ENCODE results near the gene ICAM4. TPM values are rescaled to one million over a fixed set of nuclear protein-coding genes. Genes with fewer than 3 reads are reported as not detected.
A peak's percentile ranks its signal among the peaks of the same experiment; 100 is the strongest.

The ICAM4 gene
- total RNA-seq, 1 donor from 2014 or later: not detected

- no peak overlapping the region for H3K27ac Mint-ChIP-seq (ENCODE audit: unreplicated experiment)
- no peaks in the 10 kb centered on the region for H3K27me3 Mint-ChIP-seq (ENCODE audit: low read depth)
- peaks cover 15% of the 10 kb centered on the region for H3K4me1 Mint-ChIP-seq (ENCODE audit: low read depth)
- peaks cover 11% of the 10 kb centered on the region for H3K36me3 Mint-ChIP-seq (ENCODE audit: low read depth)
- TF ChIP-seq CTCF (IDR thresholded peaks at IDR 0.05): no peak
- H3K4me3 Mint-ChIP-seq (ENCODE audit: unreplicated experiment): no peak overlapping the region
- no peaks in the 10 kb centered on the region for H3K9me3 Mint-ChIP-seq (ENCODE audit: low read depth)
- no peak for DNase-seq (ENCODE audit: low spot score)
Observed at GRCh38 chr19:10318807-10319682, 32.3 kb downstream of the ICAM4 start.

- Mint-ChIP-seq H3K27me3 (ENCODE audit: low read depth) (no peaks in the 10 kb centered on the region), H3K9me3 (ENCODE audit: low read depth) (no peaks in the 10 kb centered on the region), H3K4me3 (ENCODE audit: unreplicated experiment) (no peak overlapping the region), H3K36me3 (ENCODE audit: low read depth) (peaks cover 12% of the 10 kb centered on the region), H3K4me1 (ENCODE audit: low read depth) (peaks cover 3% of the 10 kb centered on the region), H3K27ac (ENCODE audit: unreplicated experiment) (no peak overlapping the region)
- no peak for TF ChIP-seq CTCF (IDR thresholded peaks at IDR 0.05)
- DNase-seq (ENCODE audit: low spot score): no peak
Observed at GRCh38 chr19:10320602-10321416, 34.1 kb downstream of the ICAM4 start.

GRCh38 chr19:10321417-10321797, 34.7 kb downstream of the ICAM4 start:
- Mint-ChIP-seq H3K4me3 (ENCODE audit: unreplicated experiment) (no peak overlapping the region), H3K4me1 (ENCODE audit: low read depth) (no peaks in the 10 kb centered on the region), H3K27ac (ENCODE audit: unreplicated experiment) (no peak overlapping the region), H3K36me3 (ENCODE audit: low read depth) (peaks cover 12% of the 10 kb centered on the region), H3K9me3 (ENCODE audit: low read depth) (no peaks in the 10 kb centered on the region), H3K27me3 (ENCODE audit: low read depth) (no peaks in the 10 kb centered on the region)
- no peak for TF ChIP-seq CTCF (IDR thresholded peaks at IDR 0.05)
- DNase-seq (ENCODE audit: low spot score): no peak

GRCh38 chr19:10321874-10322835, 35.4 kb downstream of the ICAM4 start:
- Mint-ChIP-seq H3K27me3 (ENCODE audit: low read depth) (no peaks in the 10 kb centered on the region), H3K27ac (ENCODE audit: unreplicated experiment) (peak overlapping the region; percentile 8), H3K9me3 (ENCODE audit: low read depth) (no peaks in the 10 kb centered on the region), H3K4me1 (ENCODE audit: low read depth) (no peaks in the 10 kb centered on the region), H3K36me3 (ENCODE audit: low read depth) (peaks cover 12% of the 10 kb centered on the region), H3K4me3 (ENCODE audit: unreplicated experiment) (no peak overlapping the region)
- TF ChIP-seq CTCF (IDR thresholded peaks at IDR 0.05): no peak
- DNase-seq (ENCODE audit: low spot score): no peak

Measured in chondrocyte (in vitro differentiated cells).